Mesendoderm (in vitro differentiated cells): ENCODE data around the gene GTF3C1.

Experiments used
- DNase-seq: peaks from one replicate; pipeline ENCODE4 v3.0.0; 2013
- H2AK5ac ChIP-seq: 2 replicates; pipeline ENCODE4 v1.6.1; 2013; ENCODE audit warnings: low read length, inconsistent platforms
- H2BK120ac ChIP-seq: 2 replicates; pipeline ENCODE4 v1.6.1; 2013; ENCODE audit warnings: low read depth, mild to moderate bottlenecking, low read length, moderate library complexity, mixed read lengths
- H2BK15ac ChIP-seq: replicated peaks from 2 replicates; pipeline ENCODE4 v1.6.1; 2013; ENCODE audit warnings: low read depth, mild to moderate bottlenecking, moderate library complexity
- H2BK5ac ChIP-seq: 2 replicates; pipeline ENCODE4 v1.6.1; 2013; ENCODE audit warnings: low read length, inconsistent platforms
- H3K18ac ChIP-seq: 2 replicates; pipeline ENCODE4 v1.6.1; 2013; ENCODE audit warnings: mild to moderate bottlenecking, low read length, mixed read lengths
- H3K23ac ChIP-seq: one replicate; pipeline ENCODE4 v1.6.1; 2013; ENCODE audit warnings: low read length
- H3K27ac ChIP-seq: 2 replicates; pipeline ENCODE4 v1.5.1; 2013; ENCODE audit warnings: low read depth, mild to moderate bottlenecking, inconsistent platforms, low read length, moderate library complexity
- H3K27me3 ChIP-seq: 2 replicates; pipeline ENCODE4 v1.6.1; 2013; ENCODE audit warnings: low read length, control low read depth, mild to moderate bottlenecking, inconsistent platforms; ENCODE audit not compliant: insufficient read depth, poor library complexity
- H3K36me3 ChIP-seq: 2 replicates; pipeline ENCODE4 v1.6.1; 2013; ENCODE audit warnings: low read length, inconsistent platforms; ENCODE audit not compliant: control insufficient read depth, insufficient read depth
- H3K4ac ChIP-seq: one replicate; pipeline ENCODE4 v1.6.1; 2013; ENCODE audit warnings: low read depth, mild to moderate bottlenecking, low read length, moderate library complexity
- H3K4me1 ChIP-seq: 2 replicates; pipeline ENCODE4 v1.6.1; 2013; ENCODE audit warnings: low read depth, low read length, inconsistent platforms; ENCODE audit not compliant: control insufficient read depth
- H3K4me2 ChIP-seq: 2 replicates; pipeline ENCODE4 v1.6.1; 2013; ENCODE audit warnings: low read length
- H3K4me3 ChIP-seq: 2 replicates; pipeline ENCODE4 v1.5.1; 2013; ENCODE audit warnings: mild to moderate bottlenecking, low read length
- H3K56ac ChIP-seq: one replicate; pipeline ENCODE4 v1.6.1; 2013; ENCODE audit warnings: low read length
- H3K79me1 ChIP-seq: 2 replicates; pipeline ENCODE4 v1.6.1; 2013; ENCODE audit warnings: low read length, inconsistent platforms
- H3K79me2 ChIP-seq: 2 replicates; pipeline ENCODE4 v1.6.1; 2013; ENCODE audit warnings: mild to moderate bottlenecking, low read length; ENCODE audit not compliant: control insufficient read depth, insufficient read depth
- H3K9ac ChIP-seq: 2 replicates; pipeline ENCODE4 v1.6.1; 2013; ENCODE audit warnings: low read length, inconsistent platforms
- H4K5ac ChIP-seq: one replicate; pipeline ENCODE4 v1.6.1; 2013; ENCODE audit warnings: low read length
- H4K8ac ChIP-seq: one replicate; pipeline ENCODE4 v1.6.1; 2013; ENCODE audit warnings: low read depth, mild to moderate bottlenecking, control low read depth, low read length, moderate library complexity
- WGBS: extraction: QIAGEN DNeasy Blood & Tissue Kit; methylation state at CpG from one replicate; pipeline ENCODE4 v1.1.7; 2013; ENCODE audit warnings: low lambda C conversion rate, missing lambda C conversion rate; ENCODE audit not compliant: insufficient coverage; ENCODE audit errors: extremely low coverage; 5-methylcytosine and 5-hydroxymethylcytosine counted together

GTF3C1 gene

DNA sequence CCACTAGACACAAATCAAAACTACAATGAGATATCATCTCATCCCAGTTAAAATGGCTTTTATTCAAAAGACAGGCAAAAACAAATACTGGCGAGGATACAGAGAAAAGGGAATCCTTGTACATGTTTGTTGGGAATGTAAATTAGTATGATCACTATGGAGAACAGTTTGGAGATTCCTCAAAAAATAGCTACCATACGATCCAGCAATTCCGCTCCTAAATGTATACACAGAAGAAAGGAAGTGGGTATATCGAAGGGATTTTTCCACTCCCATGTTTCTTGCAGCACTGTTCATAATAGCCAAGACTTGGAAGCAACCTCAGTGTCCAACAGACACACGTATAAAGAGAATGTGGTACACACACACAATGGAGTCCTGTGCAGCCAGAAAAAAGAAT lies 35.5 kb upstream of the GTF3C1 start:
- Histone ChIP-seq H2BK5ac (no peak overlapping the region), H3K4me1 (no peaks in the 10 kb centered on the region), H2AK5ac (no peak overlapping the region), H3K79me2 (no peaks in the 10 kb centered on the region), H3K36me3 (no peaks in the 10 kb centered on the region), H4K8ac (no peak overlapping the region), H3K79me1 (no peaks in the 10 kb centered on the region), H3K27ac (no peak overlapping the region), H3K4me3 (no peak overlapping the region), H3K9ac (no peak overlapping the region), H4K5ac (no peak overlapping the region), H3K23ac (no peak overlapping the region), H3K27me3 (no peaks in the 10 kb centered on the region), H2BK15ac (no peak overlapping the region), H3K56ac (no peak overlapping the region), H3K18ac (no peak overlapping the region), H3K4ac (no peak overlapping the region), H3K4me2 (no peak overlapping the region), H2BK120ac (no peak overlapping the region)
- DNase-seq, result no peak
- no CpG with 5 or more reads among the region's 5 CpGs for WGBS

DNA sequence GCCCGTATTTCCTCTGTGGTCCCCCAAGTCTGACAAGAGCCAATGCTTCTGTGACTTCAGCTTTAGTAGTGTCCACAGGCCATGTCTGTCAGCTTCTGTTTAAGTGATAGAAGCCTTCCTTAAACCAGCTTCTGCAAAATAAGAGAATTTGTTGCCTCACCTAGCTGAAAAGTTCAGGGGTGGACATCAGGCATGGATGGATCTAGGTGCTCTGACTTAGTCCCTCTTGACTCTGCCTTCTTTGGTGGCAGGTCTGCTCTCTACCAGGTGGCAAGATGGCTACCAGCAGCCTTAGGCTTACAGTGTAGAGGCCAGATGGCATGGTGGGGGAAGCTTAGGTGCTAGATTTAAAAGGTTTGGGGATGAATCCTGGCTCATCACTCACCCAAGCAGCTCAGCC lies 33.9 kb upstream of the GTF3C1 start:
- H3K79me1 ChIP-seq, result no peaks in the 10 kb centered on the region
- no peak overlapping the region for H3K4me2 ChIP-seq
- H3K18ac ChIP-seq, result no peak overlapping the region
- H2BK15ac ChIP-seq, result no peak overlapping the region
- no peak for DNase-seq
- no peak overlapping the region for H3K56ac ChIP-seq
- H4K8ac ChIP-seq, result no peak overlapping the region
- H3K79me2 ChIP-seq, result no peaks in the 10 kb centered on the region
- no peaks in the 10 kb centered on the region for H3K36me3 ChIP-seq
- H3K9ac ChIP-seq, result no peak overlapping the region
- no peaks in the 10 kb centered on the region for H3K27me3 ChIP-seq
- H3K23ac ChIP-seq, result no peak overlapping the region
- H3K27ac ChIP-seq, result peak overlapping the region; percentile 1
- no peak overlapping the region for H3K4me3 ChIP-seq
- no peak overlapping the region for H3K4ac ChIP-seq
- H3K4me1 ChIP-seq, result no peaks in the 10 kb centered on the region
- no peak overlapping the region for H2BK120ac ChIP-seq
- H2BK5ac ChIP-seq, result no peak overlapping the region
- no peak overlapping the region for H2AK5ac ChIP-seq
- no CpG with 5 or more reads among the region's 1 CpG for whole genome bisulfite sequencing
- H4K5ac ChIP-seq, result no peak overlapping the region

DNA sequence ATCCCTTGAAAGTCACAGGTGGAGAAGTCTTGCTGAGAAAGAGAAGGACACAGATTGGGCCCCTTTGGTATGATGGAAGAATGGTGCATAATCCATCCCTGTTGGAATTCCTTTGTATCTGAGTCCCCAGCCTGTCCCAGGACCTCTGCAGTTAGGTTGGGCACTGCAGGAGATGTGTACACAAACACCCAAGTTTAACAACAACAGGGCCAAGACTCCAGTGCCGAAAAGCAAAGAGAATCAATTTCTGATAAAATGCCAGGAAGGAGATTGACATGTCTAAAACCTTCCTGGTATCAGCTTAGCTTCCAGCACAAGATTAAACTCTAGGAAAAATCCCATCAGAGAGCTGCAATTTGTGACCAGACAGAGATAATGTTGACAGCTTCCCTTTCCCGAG lies 33.2 kb upstream of the GTF3C1 start:
- Histone ChIP-seq H2BK120ac (no peak overlapping the region), H3K79me2 (no peaks in the 10 kb centered on the region), H3K4ac (no peak overlapping the region), H2BK15ac (no peak overlapping the region), H3K36me3 (no peaks in the 10 kb centered on the region), H3K56ac (no peak overlapping the region), H4K5ac (no peak overlapping the region), H3K18ac (no peak overlapping the region), H3K27me3 (no peaks in the 10 kb centered on the region), H3K4me2 (no peak overlapping the region), H2BK5ac (no peak overlapping the region), H3K4me1 (no peaks in the 10 kb centered on the region), H3K23ac (no peak overlapping the region), H3K27ac (no peak overlapping the region), H3K9ac (no peak overlapping the region), H4K8ac (no peak overlapping the region), H2AK5ac (no peak overlapping the region), H3K4me3 (no peak overlapping the region), H3K79me1 (no peaks in the 10 kb centered on the region)
- WGBS, result no CpG with 5 or more reads among the region's 2 CpGs
- DNase-seq, result peak; percentile 35

DNA sequence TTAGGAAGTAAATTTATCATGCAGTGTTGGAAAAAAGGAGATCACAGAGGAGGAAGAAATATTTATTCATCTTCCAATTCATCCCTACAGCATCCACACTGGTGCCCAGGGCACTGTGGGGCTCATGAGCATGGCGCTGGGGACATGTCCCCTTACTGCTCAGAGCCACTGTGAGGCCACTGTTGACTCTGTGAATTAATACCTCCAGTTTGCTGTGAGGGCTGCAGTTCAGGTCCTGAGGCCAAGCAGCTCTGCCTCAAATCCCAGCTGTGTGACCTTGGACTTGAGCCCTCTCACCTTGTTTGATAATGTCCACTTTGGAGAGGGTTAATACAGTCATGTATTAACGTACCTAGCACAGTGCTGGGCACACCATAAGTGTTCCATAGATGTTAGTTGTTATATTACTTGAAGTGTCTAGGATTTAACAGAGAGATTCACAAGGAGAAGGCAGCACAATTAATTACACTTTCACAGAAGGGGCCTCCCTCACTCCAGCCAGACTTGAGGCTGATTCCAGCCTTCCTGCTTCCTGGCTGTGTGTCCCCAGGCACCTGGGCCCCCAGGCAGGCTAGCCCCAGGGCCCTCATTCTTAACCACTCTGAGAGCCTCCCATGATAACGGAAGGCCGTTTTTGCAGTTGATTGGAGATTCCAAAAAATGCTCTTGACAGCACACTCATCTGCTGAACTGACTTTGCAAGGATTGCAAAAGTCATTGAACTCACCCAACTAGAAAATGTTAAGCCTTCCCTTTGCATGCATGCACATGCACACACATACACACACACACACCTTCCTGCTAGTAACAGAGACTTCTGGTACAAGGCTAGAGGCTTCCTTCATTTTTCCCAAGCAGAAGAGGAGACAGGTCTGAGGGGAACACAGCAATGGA lies 29.6 kb upstream of the GTF3C1 start:
- no peak overlapping the region for H3K56ac ChIP-seq
- H3K4me1 ChIP-seq, result no peaks in the 10 kb centered on the region
- H4K8ac ChIP-seq, result no peak overlapping the region
- no peak overlapping the region for H3K23ac ChIP-seq
- H4K5ac ChIP-seq, result no peak overlapping the region
- no peaks in the 10 kb centered on the region for H3K79me2 ChIP-seq
- no peak overlapping the region for H2BK120ac ChIP-seq
- no peaks in the 10 kb centered on the region for H3K79me1 ChIP-seq
- no peak overlapping the region for H3K18ac ChIP-seq
- no peak for DNase-seq
- no peak overlapping the region for H3K4ac ChIP-seq
- WGBS, result no CpG with 5 or more reads among the region's 4 CpGs
- H3K36me3 ChIP-seq, result no peaks in the 10 kb centered on the region
- H2AK5ac ChIP-seq, result no peak overlapping the region
- no peak overlapping the region for H3K27ac ChIP-seq
- H3K4me3 ChIP-seq, result no peak overlapping the region
- H3K9ac ChIP-seq, result no peak overlapping the region
- H2BK15ac ChIP-seq, result no peak overlapping the region
- H3K27me3 ChIP-seq, result no peaks in the 10 kb centered on the region
- H3K4me2 ChIP-seq, result no peak overlapping the region
- no peak overlapping the region for H2BK5ac ChIP-seq

DNA sequence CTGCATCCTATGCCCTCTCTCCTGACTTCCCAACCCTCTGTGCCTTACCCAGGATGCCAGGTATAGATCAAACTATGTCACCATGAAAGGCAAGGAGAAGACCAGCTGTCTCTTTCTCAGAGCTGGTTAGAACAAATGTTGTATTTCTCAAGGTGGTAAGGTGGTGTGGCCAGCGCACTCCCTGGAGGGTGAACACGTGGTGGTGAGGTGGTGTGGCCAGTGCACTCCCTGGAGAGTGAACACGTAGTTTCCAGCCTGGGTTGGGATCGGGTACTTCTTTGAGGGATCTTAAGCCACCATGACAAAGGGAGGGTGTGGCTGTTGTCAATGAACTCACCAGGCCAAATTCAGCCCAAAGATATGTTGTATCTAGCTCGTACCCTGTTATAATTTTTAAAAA lies 27.0 kb upstream of the GTF3C1 start:
- no peaks in the 10 kb centered on the region for H3K27me3 ChIP-seq
- H3K9ac ChIP-seq, result no peak overlapping the region
- no peak overlapping the region for H4K8ac ChIP-seq
- no CpG with 5 or more reads among the region's 5 CpGs for WGBS
- no peak overlapping the region for H3K4ac ChIP-seq
- no peak overlapping the region for H2BK5ac ChIP-seq
- H2BK15ac ChIP-seq, result no peak overlapping the region
- H3K23ac ChIP-seq, result no peak overlapping the region
- no peak overlapping the region for H4K5ac ChIP-seq
- no peak overlapping the region for H3K4me2 ChIP-seq
- no peak overlapping the region for H2BK120ac ChIP-seq
- no peaks in the 10 kb centered on the region for H3K79me2 ChIP-seq
- no peaks in the 10 kb centered on the region for H3K4me1 ChIP-seq
- H3K79me1 ChIP-seq, result no peaks in the 10 kb centered on the region
- no peak overlapping the region for H2AK5ac ChIP-seq
- no peak overlapping the region for H3K27ac ChIP-seq
- H3K56ac ChIP-seq, result no peak overlapping the region
- H3K36me3 ChIP-seq, result no peaks in the 10 kb centered on the region
- H3K4me3 ChIP-seq, result no peak overlapping the region
- H3K18ac ChIP-seq, result no peak overlapping the region
- DNase-seq, result no peak

- no CpG with 5 or more reads among the region's 6 CpGs for WGBS
- H3K18ac ChIP-seq, result no peak overlapping the region
- no peak overlapping the region for H3K27ac ChIP-seq
- H3K56ac ChIP-seq, result no peak overlapping the region
- H2BK5ac ChIP-seq, result no peak overlapping the region
- H3K4me1 ChIP-seq, result no peaks in the 10 kb centered on the region
- H3K79me1 ChIP-seq, result no peaks in the 10 kb centered on the region
- H3K4me3 ChIP-seq, result no peak overlapping the region
- H2AK5ac ChIP-seq, result no peak overlapping the region
- H3K4me2 ChIP-seq, result no peak overlapping the region
- H3K23ac ChIP-seq, result no peak overlapping the region
- no peak for DNase-seq
- H4K5ac ChIP-seq, result no peak overlapping the region
- no peaks in the 10 kb centered on the region for H3K79me2 ChIP-seq
- no peak overlapping the region for H3K9ac ChIP-seq
- H3K36me3 ChIP-seq, result no peaks in the 10 kb centered on the region
- no peak overlapping the region for H4K8ac ChIP-seq
- H3K4ac ChIP-seq, result no peak overlapping the region
- no peak overlapping the region for H2BK15ac ChIP-seq
- H2BK120ac ChIP-seq, result no peak overlapping the region
- no peaks in the 10 kb centered on the region for H3K27me3 ChIP-seq
These were observed 23.0 kb upstream of the GTF3C1 start for GRCh38 chr16:27572711-27573110.
